Stimulated activated CD8-positive, alpha-beta memory T cell treated with anti-CD3 and anti-CD28 coated beads, Interleukin-4, amount 100 ng/mL, for 24 hours (primary cell): ENCODE data around the gene PIK3C2B.
A peak's percentile ranks its signal among the peaks of the same experiment; 100 is the strongest.

Source experiments
- DNase-seq: peaks from one replicate; pipeline ENCODE4 v3.0.0-alpha.2; 2020; ENCODE audit warnings: low read depth

Gene PIK3C2B

GRCh38 chr1:204461331-204462228 is 33.0 kb downstream of the PIK3C2B start:
- DNase-seq, result no peak

- no peak for DNase-seq
Measured at GRCh38 chr1:204460346-204460745, 34.3 kb downstream of the PIK3C2B start.

DNA sequence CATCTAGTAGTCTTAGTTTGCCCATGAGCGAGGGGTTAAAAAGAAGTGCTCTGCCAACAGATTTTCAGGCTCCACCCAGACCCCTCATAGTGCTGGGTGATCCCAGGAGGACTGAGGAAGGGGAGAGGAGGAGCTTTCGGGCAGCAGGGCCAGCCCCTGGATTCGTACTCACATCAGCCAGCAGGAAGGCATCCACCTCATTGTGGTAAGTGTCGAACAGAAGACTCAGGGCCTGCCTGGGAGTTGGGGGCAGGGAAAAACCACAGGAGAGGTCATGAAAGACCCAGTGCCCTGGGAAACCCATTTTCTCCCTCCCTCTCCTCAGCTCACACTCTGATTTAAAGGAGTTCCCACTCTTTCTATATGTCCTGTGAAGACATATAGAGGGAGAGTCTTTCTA is 34.9 kb downstream of the PIK3C2B start:
- DNase-seq, result no peak

- DNase-seq, result no peak
Measured at GRCh38 chr1:204457666-204458065, 36.9 kb downstream of the PIK3C2B start.

DNA sequence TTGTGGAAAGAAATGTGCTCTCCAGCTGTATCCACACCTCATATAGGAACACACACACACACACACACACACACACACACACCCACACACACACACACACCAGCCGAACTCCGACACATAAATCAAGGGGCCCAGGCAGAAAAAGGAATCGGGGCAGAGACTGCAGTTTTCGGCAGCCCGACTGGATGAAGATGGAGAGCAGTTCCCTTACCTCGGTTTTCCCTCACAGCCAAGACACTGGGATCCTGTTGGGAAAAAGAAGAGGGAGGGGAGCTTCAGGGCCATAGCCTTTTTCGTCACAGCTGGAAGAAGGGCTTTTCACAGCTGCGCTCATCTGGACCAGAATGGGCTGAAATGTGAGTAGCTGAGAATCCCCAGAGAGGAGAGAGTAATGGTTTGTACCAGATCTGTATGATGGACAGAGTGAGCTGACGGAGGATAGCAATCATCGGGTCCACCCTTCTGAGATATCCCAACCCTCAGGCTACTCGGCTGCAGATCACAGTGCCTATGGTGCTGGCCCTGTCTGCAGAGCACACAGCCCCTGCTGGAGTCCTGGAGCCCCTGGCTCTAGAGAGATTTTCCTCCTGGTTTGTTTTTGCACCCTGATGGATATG is 37.7 kb downstream of the PIK3C2B start:
- DNase-seq, result no peak

GRCh38 chr1:204455831-204456145 is 38.8 kb downstream of the PIK3C2B start:
- DNase-seq, result no peak

- no peak for DNase-seq
Measured at GRCh38 chr1:204455063-204455830, 39.4 kb downstream of the PIK3C2B start.

- no peak for DNase-seq
Measured at GRCh38 chr1:204454476-204454875, 40.1 kb downstream of the PIK3C2B start.

DNA sequence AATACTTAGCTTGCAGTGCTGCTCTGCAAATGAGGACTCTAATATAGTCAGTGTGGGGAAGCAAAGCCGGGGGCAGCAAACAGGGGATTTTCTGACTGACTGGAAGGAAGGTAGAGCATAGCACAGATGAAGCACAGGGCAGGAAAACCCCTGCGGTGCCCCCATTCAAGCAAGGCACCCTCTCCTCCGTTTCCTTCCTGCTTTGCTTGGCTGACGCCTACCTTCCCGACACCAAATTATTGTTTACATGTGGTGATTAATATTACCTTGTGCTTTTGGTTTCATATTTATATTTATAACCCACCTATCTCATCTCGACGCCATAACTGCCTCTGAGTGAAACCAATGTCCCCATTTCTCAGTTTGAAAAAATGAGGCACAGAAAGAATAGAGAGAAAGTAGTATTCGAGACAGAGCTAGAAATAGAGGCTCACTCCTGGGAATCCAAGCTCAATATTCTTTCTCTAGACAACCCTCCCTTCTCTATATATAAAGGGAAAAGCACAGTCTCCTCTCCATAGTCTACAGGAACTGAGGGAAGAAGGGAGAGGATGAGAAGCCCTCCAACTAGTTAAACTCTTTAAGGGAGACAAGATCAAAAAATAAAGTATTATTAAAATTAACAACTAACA is 41.3 kb downstream of the PIK3C2B start:
- DNase-seq, result peak; percentile 48

GRCh38 chr1:204451352-204452124 is 43.1 kb downstream of the PIK3C2B start:
- DNase-seq, result no peak

- DNase-seq, result no peak
Measured at GRCh38 chr1:204450461-204451257, 43.9 kb downstream of the PIK3C2B start.

GRCh38 chr1:204449678-204450280 is 44.8 kb downstream of the PIK3C2B start:
- DNase-seq, result no peak

GRCh38 chr1:204448991-204449677 is 45.5 kb downstream of the PIK3C2B start:
- no peak for DNase-seq

DNA sequence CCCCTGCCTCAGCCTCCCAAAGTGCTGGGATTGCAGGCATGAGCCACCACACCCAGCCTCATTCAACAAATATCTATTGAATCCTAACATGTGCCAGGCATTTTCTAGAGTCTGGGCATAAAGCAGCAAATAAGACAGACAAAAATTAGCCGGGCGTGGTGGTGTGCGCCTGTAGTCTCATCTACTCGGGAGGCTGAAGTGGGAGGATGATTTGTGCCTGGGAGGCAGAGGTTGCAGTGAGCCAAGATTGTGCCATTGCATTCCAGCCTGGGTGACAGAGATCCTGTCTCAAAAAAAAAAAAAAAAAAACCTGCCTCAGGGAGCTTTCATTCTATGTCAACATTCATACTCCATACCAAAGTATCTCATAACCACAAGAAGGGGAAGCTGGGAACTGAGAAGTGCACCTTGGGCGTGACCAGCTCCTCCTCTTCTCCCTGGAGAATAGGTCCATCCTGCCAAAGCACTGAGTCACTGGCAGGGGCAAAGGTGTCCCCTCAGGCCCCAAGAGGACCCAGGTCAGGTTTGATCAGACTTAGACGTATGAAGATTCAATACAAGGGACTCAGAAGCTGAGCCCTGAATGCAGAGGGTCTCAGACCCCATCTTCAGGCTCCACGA is 46.2 kb downstream of the PIK3C2B start:
- no peak for DNase-seq

DNA sequence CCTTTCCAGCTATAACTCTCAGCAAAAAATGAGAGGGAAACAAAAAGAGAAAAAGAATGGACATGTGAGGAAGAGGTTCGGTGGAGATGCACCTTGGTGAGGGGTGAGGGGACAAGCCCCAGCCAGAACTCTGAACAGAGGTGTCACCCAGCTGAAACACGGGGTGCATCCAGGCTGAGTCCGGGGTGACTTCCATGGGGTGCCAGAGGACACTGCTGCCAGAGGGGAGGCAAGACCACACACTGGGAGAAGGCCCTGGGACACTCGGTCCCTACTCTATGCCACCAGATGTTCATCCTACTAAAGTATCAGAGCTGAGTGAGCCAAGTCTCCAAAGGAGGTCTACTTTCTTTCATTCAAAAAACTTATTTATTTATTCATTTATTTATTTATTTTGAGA is 46.9 kb downstream of the PIK3C2B start:
- no peak for DNase-seq

DNA sequence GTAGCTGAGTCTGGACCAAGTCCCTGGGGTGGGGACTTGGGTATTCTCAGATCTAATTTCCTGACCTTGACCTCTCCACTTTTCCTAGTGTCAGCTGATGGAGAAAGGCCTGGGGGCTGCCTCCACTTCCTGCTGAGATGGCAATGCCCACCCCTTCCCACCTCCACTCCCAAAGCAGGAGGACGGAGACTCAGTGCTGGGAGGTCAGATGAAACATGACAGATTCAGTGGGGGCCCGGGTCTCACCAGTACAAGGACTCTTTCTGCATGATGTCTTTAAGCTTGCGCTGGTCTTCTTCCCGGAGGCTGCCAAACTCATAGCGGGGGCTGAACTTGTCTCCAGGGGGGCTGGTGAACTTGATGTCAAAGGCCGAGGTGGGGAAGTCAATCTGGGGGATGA is 47.4 kb downstream of the PIK3C2B start:
- DNase-seq, result no peak

- DNase-seq, result peak; percentile 64
Measured at GRCh38 chr1:204446413-204447111, 48.0 kb downstream of the PIK3C2B start.

DNA sequence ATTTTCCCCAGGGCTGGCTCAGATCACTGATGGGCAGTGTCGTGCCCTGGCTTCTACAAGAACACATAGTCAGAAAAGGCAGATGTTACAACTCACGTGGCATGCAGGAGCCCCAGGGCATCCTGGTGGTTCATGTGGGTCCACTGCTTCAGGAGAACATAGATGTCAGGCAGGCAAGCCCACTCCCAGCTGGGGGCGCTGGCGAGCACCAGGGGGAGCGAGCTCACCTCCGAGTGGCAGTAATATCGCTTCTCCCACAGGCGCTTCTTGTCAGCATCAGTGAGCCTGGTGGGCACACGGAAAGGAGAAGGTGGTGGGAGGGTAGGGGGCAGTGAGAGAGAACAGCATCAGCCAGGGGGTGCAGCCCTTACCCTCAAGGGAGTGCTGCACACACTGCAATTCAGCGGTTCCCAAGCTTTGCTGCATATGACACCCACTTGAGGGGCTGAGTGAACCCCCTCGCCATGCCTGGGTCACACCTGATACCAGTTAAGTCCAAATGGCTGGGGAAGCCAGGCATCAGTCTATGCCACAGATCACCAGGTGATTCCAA is 48.7 kb downstream of the PIK3C2B start:
- peak; percentile 35 for DNase-seq
